Adrenal gland (tissue), 12 donors: Measurements from ENCODE around the gene VWA2. TPM values are rescaled to one million over a fixed set of nuclear protein-coding genes. Genes with fewer than 3 reads are reported as not detected.

Source experiments
- DNase-seq, 7 donors: peaks; one replicate each; pipeline ENCODE4 v3.0.0-alpha.2; 2019 to 2020
- H3K27ac ChIP-seq, 5 donors: fragments of 200-600 bp; sonication (generic) in 4 of 5; 1 replicate in 3 of 5; 2 replicates in 2 of 5; pipeline versions ENCODE4 v1.5.1 to v1.8.0; 2016 to 2020; ENCODE audit warnings: mild to moderate bottlenecking in 1 of 5
- H3K27me3 ChIP-seq: fragments of 200-600 bp; 2 replicates; pipeline ENCODE4 v1.8.0; 2021
- H3K36me3 ChIP-seq, 2 donors: fragments of 200-600 bp; replicated peaks in 1 of 2; 1 replicate in 1 of 2; 2 replicates in 1 of 2; pipeline versions ENCODE4 v1.5.1 to v1.8.0; 2018 to 2022
- H3K4me1 ChIP-seq, 2 donors: fragments of 200-600 bp; replicated peaks in 1 of 2; 1 replicate in 1 of 2; 2 replicates in 1 of 2; pipeline versions ENCODE4 v1.5.1 to v1.8.0; 2018 to 2021
- H3K4me3 ChIP-seq, 4 donors: fragments of 200-600 bp; sonication (generic) in 3 of 4; one replicate each; pipeline ENCODE4 v1.5.1; 2016 to 2018
- H3K9me3 ChIP-seq, 3 donors: fragments of 200-600 bp; sonication (generic) in 1 of 3; replicated peaks in 1 of 3; 1 replicate in 2 of 3; 2 replicates in 1 of 3; pipeline versions ENCODE4 v1.5.1 to v1.8.0; 2016 to 2021
- POLR2A ChIP-seq, 2 donors: fragments of 450-650 bp; IDR thresholded peaks; one replicate each; pipeline ENCODE4 v1.6.1; 2017; ENCODE audit warnings: antibody characterized with exemption in 2 of 2, mild to moderate bottlenecking in 2 of 2, moderate library complexity in 1 of 2
- WGBS, 4 donors: extraction: QIAGEN DNeasy Blood & Tissue Kit in 2 of 4; methylation state at CpG; one replicate each; pipeline versions ENCODE4 v1.1.5 to v1.1.7; 2013 to 2017; 5-methylcytosine and 5-hydroxymethylcytosine counted together
- intact Hi-C, 2 donors: fragments of 100-400 bp; cut with DNase I; formaldehyde crosslinking; loops; one replicate each; pipeline versions ENCODE4 v1.14.1 to v1.15.0; 2022 to 2023
- polyA plus RNA-seq, 3 donors: library from polyadenylated mRNA; stranded (reverse); fragments of 200-250 nt in 2 of 3; fragments of 350-450 nt in 1 of 3; fragmentation: Illumina TruSeq in 1 of 3; extraction: RNeasy Lipid Tissue Mini Kit (QIAGEN cat#74804) in 1 of 3; gene quantifications; one replicate each; pipeline ENCODE4 v1.2.3, GENCODE V29; 2013 to 2014
- total RNA-seq, 9 donors: library from RNA; depleted of rRNA in 4 of 9; stranded (reverse); fragments of >200 nt in 4 of 9; fragments of 120-200 nt in 1 of 9; fragmentation: NEBNext Ultra II Directional in 1 of 9; extraction: Animal tissue kit (Norgen Biotek cat#: 25700) in 1 of 9; gene quantifications; one replicate each; pipeline versions ENCODE4 v1.1.0 to v1.2.4, GENCODE V29; 2013 to 2023
- TF ChIP-seq, protein P1 (sequence below), 6 experiments: fragments of 450-650 bp in 4 of 6; fragments of 200-600 bp in 2 of 6; sonication (generic) in 1 of 6; IDR thresholded peaks; 1 replicate in 5 of 6; 2 replicates in 1 of 6; pipeline versions ENCODE4 v1.5.1 to v1.8.0; 2016 to 2021; ENCODE audit warnings: antibody characterized with exemption in 6 of 6, mild to moderate bottlenecking in 2 of 6, moderate library complexity in 1 of 6
- donor health status: healthy with polysubstance abuse.
- donor health status: Bipolar disorder and iron deficiency.
- donor health status: DM: yes; HTN: yes; CAD: no.
- donor health status: DM: no; HTN: no; CAD: no.
- donor health status: DM: no; HTN: no; CAD: no.
- donor health status: DM: yes; HTN: yes; CAD: no.

Gene VWA2
- total and polyA plus RNA-seq, 12 donors: 0.15 TPM; not detected in 11

GRCh38 chr10:114271779-114272167, 32.7 kb downstream of the VWA2 start:
- Histone ChIP-seq H3K4me3 (no peak overlapping the region), H3K36me3 (no peaks in the 10 kb centered on the region), H3K27ac (no peak overlapping the region), H3K27me3 (no peaks in the 10 kb centered on the region), H3K4me1 (peaks cover 0 to 2% of the 10 kb centered on the region in 2 donors), H3K9me3 (no peaks in the 10 kb centered on the region)
- DNase-seq: peak; percentile 28 to 69 (median 58)
- TF ChIP-seq, protein P1, sequence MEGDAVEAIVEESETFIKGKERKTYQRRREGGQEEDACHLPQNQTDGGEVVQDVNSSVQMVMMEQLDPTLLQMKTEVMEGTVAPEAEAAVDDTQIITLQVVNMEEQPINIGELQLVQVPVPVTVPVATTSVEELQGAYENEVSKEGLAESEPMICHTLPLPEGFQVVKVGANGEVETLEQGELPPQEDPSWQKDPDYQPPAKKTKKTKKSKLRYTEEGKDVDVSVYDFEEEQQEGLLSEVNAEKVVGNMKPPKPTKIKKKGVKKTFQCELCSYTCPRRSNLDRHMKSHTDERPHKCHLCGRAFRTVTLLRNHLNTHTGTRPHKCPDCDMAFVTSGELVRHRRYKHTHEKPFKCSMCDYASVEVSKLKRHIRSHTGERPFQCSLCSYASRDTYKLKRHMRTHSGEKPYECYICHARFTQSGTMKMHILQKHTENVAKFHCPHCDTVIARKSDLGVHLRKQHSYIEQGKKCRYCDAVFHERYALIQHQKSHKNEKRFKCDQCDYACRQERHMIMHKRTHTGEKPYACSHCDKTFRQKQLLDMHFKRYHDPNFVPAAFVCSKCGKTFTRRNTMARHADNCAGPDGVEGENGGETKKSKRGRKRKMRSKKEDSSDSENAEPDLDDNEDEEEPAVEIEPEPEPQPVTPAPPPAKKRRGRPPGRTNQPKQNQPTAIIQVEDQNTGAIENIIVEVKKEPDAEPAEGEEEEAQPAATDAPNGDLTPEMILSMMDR (IDR thresholded peaks at IDR 0.05): no peak
- TF ChIP-seq POLR2A (IDR thresholded peaks at IDR 0.05): no peak
- intact Hi-C loops: no loop called here
- 29 to 56% (median 48%) methylated on average over 3 to 4 of the region's 4 CpGs for WGBS, 4 donors

GRCh38 chr10:114272696-114273095, 33.6 kb downstream of the VWA2 start:
- DNase-seq: no peak

GRCh38 chr10:114273910-114274309, 34.9 kb downstream of the VWA2 start:
- no peaks in the 10 kb centered on the region for H3K9me3 ChIP-seq
- DNase-seq: no peak

More at GRCh38 chr10:114272696-114273095, 33.6 kb downstream of the VWA2 start:
- 78 to 90% (median 82%) methylated on average over 6 of the region's 6 CpGs for WGBS, 4 donors
- Histone ChIP-seq H3K9me3 (no peaks in the 10 kb centered on the region), H3K27me3 (no peaks in the 10 kb centered on the region), H3K36me3 (no peaks in the 10 kb centered on the region), H3K27ac (no peak overlapping the region), H3K4me3 (no peak overlapping the region), H3K4me1 (no peaks in the 10 kb centered on the region)
- intact Hi-C loops: no loop called here
- TF ChIP-seq POLR2A (IDR thresholded peaks at IDR 0.05): no peak
- TF ChIP-seq, protein P1 (IDR thresholded peaks at IDR 0.05): no peak

GRCh38 chr10:114274616-114275453, 35.8 kb downstream of the VWA2 start:
- Histone ChIP-seq H3K9me3 (no peaks in the 10 kb centered on the region), H3K27ac (no peak overlapping the region), H3K36me3 (no peaks in the 10 kb centered on the region), H3K4me1 (no peaks in the 10 kb centered on the region), H3K27me3 (no peaks in the 10 kb centered on the region), H3K4me3 (no peak overlapping the region)
- no peak for TF ChIP-seq POLR2A (IDR thresholded peaks at IDR 0.05)
- TF ChIP-seq, protein P1 (IDR thresholded peaks at IDR 0.05): no peak
- intact Hi-C loops: no loop called here
- DNase-seq: no peak
- 85 to 90% (median 89%) methylated on average over 15 to 16 of the region's 16 CpGs for WGBS, 4 donors

More at GRCh38 chr10:114273910-114274309, 34.9 kb downstream of the VWA2 start:
- Histone ChIP-seq H3K36me3 (no peaks in the 10 kb centered on the region), H3K27me3 (no peaks in the 10 kb centered on the region), H3K4me3 (no peak overlapping the region), H3K4me1 (no peaks in the 10 kb centered on the region), H3K27ac (no peak overlapping the region)
- no peak for TF ChIP-seq POLR2A (IDR thresholded peaks at IDR 0.05)
- TF ChIP-seq, protein P1 (IDR thresholded peaks at IDR 0.05): no peak
- intact Hi-C loops: no loop called here
- WGBS, 4 donors: 75 to 89% (median 81%) methylated on average over 3 of the region's 3 CpGs
